ENCODE data around the gene NSRP1. TPM values are rescaled to one million over a fixed set of nuclear protein-coding genes. Genes with fewer than 3 reads are reported as not detected.
"Not testable (repeated sequence)": the region's sequence is repeated elsewhere in the genome, so short reads cannot be mapped to it uniquely, and the experiment has no call there.

The NSRP1 gene
- total and polyA plus RNA-seq, 7 donors: 18.0 to 47.6 (median 30.4) TPM

DNA sequence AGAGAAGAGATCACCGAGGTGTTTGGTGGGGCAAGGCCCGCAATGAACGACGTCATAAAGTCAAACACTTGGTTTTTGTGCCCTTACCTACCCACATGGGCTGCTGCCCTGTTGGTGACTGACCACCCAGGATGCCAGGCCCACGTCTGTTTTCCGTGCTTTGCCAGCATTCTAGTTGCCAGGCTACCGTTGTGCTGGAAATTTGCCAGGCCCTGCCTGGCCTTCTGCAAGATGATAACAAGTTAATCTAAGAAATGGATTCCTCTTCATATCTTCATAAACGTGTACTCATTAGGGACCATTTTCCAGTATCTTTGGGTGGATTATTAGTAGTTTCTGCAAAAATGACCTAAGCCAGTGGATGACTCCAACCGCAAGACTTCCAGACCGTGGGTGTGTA is 83.5 kb downstream of the NSRP1 start:
- 84 to 89% methylated on average over 10 of the region's 10 CpGs for WGBS, 2 donors
- H3K27me3 ChIP-seq: no peaks in the 10 kb centered on the region
- TF ChIP-seq, protein P1, sequence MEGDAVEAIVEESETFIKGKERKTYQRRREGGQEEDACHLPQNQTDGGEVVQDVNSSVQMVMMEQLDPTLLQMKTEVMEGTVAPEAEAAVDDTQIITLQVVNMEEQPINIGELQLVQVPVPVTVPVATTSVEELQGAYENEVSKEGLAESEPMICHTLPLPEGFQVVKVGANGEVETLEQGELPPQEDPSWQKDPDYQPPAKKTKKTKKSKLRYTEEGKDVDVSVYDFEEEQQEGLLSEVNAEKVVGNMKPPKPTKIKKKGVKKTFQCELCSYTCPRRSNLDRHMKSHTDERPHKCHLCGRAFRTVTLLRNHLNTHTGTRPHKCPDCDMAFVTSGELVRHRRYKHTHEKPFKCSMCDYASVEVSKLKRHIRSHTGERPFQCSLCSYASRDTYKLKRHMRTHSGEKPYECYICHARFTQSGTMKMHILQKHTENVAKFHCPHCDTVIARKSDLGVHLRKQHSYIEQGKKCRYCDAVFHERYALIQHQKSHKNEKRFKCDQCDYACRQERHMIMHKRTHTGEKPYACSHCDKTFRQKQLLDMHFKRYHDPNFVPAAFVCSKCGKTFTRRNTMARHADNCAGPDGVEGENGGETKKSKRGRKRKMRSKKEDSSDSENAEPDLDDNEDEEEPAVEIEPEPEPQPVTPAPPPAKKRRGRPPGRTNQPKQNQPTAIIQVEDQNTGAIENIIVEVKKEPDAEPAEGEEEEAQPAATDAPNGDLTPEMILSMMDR (IDR thresholded peaks at IDR 0.05): no peak
- TF ChIP-seq POLR2A (IDR thresholded peaks at IDR 0.05) (no peak), POLR2AphosphoS5 (IDR thresholded peaks at IDR 0.05) (no peak), EP300 (IDR thresholded peaks at IDR 0.05) (no peak)
- no peaks in the 10 kb centered on the region for H3K36me3 ChIP-seq
- H3K4me1 ChIP-seq: no peaks in the 10 kb centered on the region
- no peak overlapping the region for H3K27ac ChIP-seq
- H3K9me3 ChIP-seq: no peaks in the 10 kb centered on the region
- H3K4me3 ChIP-seq: no peak overlapping the region
- intact Hi-C loops (cut with DNase I): no loop called here
- DNase-seq: no peak

- WGBS, 2 donors: 78 to 84% methylated on average over 9 of the region's 9 CpGs
- H3K27ac ChIP-seq; DNase-seq; H3K4me1 ChIP-seq; intact Hi-C loops (cut with DNase I); H3K4me3 ChIP-seq; H3K27me3 ChIP-seq; H3K36me3 ChIP-seq; H3K9me3 ChIP-seq: not testable (repeated sequence)
These were observed 84.0 kb downstream of the NSRP1 start for GRCh38 chr17:30200656-30201055.

DNA sequence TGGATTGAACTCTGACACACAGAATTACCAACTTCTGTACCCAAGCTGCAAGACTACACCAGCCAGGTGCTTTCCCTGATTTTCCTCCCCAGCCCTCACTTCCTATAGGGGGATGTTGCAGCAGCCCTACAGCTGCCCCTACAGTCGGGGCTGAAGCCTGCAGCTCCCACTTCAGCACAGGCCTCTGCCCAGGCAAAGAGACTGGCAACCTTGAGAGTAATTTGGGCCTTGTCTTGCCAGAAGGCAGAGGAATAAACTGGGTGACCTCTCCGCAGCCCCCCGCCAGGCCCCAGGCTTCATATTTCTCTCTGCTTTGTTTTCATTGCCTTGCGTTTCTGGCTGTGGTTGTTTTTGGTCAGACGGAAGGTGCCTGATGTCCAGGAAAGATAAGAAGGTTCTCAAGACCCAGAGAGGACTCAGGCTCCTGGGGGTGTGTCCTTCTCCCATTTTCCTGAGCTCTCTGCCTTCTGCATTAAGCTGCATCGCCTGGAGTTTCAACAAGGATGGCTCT is 86.9 kb downstream of the NSRP1 start:
- TF ChIP-seq, protein P1 (IDR thresholded peaks at IDR 0.05): no peak
- TF ChIP-seq EP300 (IDR thresholded peaks at IDR 0.05) (no peak), POLR2A (IDR thresholded peaks at IDR 0.05) (no peak), POLR2AphosphoS5 (IDR thresholded peaks at IDR 0.05) (no peak)
- no peak overlapping the region for H3K4me3 ChIP-seq
- H3K27ac ChIP-seq: no peak overlapping the region
- DNase-seq: no peak
- H3K9me3 ChIP-seq: no peaks in the 10 kb centered on the region
- H3K36me3 ChIP-seq: no peaks in the 10 kb centered on the region
- WGBS, 2 donors: 86 to 88% methylated on average over 6 of the region's 6 CpGs
- intact Hi-C loops (cut with DNase I): no loop called here
- no peaks in the 10 kb centered on the region for H3K4me1 ChIP-seq
- peaks cover 0 to 7% (median 0%) of the 10 kb centered on the region in 3 donors for H3K27me3 ChIP-seq

- TF ChIP-seq POLR2A (IDR thresholded peaks at IDR 0.05) (no peak), EP300 (IDR thresholded peaks at IDR 0.05) (no peak), POLR2AphosphoS5 (IDR thresholded peaks at IDR 0.05) (no peak)
- TF ChIP-seq, protein P1 (IDR thresholded peaks at IDR 0.05): no peak
- H3K36me3 ChIP-seq: no peaks in the 10 kb centered on the region
- 87 to 93% methylated on average over 9 of the region's 9 CpGs for WGBS, 2 donors
- H3K9me3 ChIP-seq: no peaks in the 10 kb centered on the region
- intact Hi-C loops (cut with DNase I): no loop called here
- no peaks in the 10 kb centered on the region for H3K4me1 ChIP-seq
- H3K27ac ChIP-seq: no peak overlapping the region
- no peak overlapping the region for H3K4me3 ChIP-seq
- H3K27me3 ChIP-seq: peaks cover 0 to 7% (median 0%) of the 10 kb centered on the region in 3 donors
- no peak for DNase-seq
These were observed 91.0 kb downstream of the NSRP1 start for GRCh38 chr17:30207655-30208054.

DNA sequence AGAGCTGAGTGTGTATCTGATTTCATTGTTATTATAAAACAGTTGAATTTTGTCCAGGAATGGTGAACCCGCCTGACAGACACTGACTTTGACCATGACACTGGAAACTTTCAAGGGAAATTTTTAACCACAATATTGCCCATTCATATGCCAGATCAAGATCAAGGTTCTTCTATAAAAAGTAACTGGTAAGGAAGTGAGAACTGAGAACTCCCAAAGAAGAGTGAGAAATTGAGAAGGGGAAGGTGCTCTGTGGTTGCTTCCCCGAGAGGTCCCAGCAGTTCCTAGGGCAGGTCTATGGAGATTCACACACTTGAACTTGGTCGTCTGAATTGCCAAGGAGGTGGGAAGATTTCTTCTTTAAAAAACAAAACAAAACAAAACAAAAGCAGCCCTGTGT is 91.6 kb downstream of the NSRP1 start:
- H3K36me3 ChIP-seq: no peaks in the 10 kb centered on the region
- H3K9me3 ChIP-seq: no peaks in the 10 kb centered on the region
- TF ChIP-seq POLR2AphosphoS5 (IDR thresholded peaks at IDR 0.05): no peak
- TF ChIP-seq EP300 (IDR thresholded peaks at IDR 0.05): no peak
- H3K4me1 ChIP-seq: no peaks in the 10 kb centered on the region
- H3K4me3 ChIP-seq: no peak overlapping the region
- 52 to 61% methylated on average over 3 of the region's 3 CpGs for WGBS, 2 donors
- peaks cover 0 to 7% (median 0%) of the 10 kb centered on the region in 3 donors for H3K27me3 ChIP-seq
- no peak for DNase-seq
- H3K27ac ChIP-seq: no peak overlapping the region
- intact Hi-C loops (cut with DNase I): no loop called here

GRCh38 chr17:30209930-30210329 is 93.3 kb downstream of the NSRP1 start:
- no peak for TF ChIP-seq EP300 (IDR thresholded peaks at IDR 0.05)
- Histone ChIP-seq H3K9me3 (no peaks in the 10 kb centered on the region), H3K27ac (no peak overlapping the region), H3K4me3 (no peak overlapping the region), H3K4me1 (no peaks in the 10 kb centered on the region), H3K27me3 (peaks cover 0 to 7% (median 0%) of the 10 kb centered on the region in 3 donors), H3K36me3 (no peaks in the 10 kb centered on the region)
- no peak for DNase-seq
- WGBS, 2 donors: 92 to 95% methylated on average over 7 of the region's 7 CpGs
- intact Hi-C loops (cut with DNase I): no loop called here
